ENCODE results near the gene MED14. TPM values are rescaled to one million over a fixed set of nuclear protein-coding genes. Genes with fewer than 3 reads are reported as not detected.

Gene MED14
- total RNA-seq, 4 donors from 2014 or later, result 12.6 to 125 (median 46.8) TPM

DNA sequence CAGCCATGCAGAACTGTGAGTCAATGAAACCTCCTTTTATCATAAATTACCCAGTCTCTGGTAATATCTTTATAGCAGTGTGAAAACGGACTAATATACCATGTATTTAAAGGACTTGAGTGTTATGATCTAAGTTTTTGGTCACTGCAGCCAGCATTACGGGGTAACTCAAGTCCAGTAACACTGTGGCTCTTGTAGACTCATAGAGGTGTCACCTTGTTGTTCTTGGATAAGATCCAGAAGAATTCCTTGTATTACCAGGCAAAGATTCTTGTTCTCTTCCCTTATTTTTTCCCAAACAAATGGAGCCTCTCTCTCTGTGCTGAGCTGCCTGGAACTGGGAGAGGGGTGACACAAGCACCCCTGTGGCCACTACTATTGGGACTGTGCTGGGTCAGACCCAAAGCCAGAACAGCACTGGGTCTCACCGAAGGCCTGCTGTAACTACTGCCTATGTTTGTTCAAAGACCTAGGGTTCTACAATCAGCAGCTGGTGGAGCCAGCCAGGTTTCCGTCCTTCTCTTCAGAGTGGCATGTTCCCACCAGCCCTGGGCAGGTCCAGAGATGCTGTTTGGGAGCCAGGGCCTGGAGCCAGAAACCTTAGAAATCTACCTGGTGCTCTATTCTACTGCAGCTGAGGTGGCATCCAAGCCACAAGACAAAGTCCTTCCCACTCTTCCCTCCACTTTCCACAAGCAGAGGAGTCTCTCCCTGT is 43.7 kb upstream of the MED14 start:
- intact Hi-C loops (cut with DNase I; ENCODE audit: low total_unique reads), result no loop called here
- TF ChIP-seq POLR2A (IDR thresholded peaks at IDR 0.05), result no peak
- TF ChIP-seq, protein P1, sequence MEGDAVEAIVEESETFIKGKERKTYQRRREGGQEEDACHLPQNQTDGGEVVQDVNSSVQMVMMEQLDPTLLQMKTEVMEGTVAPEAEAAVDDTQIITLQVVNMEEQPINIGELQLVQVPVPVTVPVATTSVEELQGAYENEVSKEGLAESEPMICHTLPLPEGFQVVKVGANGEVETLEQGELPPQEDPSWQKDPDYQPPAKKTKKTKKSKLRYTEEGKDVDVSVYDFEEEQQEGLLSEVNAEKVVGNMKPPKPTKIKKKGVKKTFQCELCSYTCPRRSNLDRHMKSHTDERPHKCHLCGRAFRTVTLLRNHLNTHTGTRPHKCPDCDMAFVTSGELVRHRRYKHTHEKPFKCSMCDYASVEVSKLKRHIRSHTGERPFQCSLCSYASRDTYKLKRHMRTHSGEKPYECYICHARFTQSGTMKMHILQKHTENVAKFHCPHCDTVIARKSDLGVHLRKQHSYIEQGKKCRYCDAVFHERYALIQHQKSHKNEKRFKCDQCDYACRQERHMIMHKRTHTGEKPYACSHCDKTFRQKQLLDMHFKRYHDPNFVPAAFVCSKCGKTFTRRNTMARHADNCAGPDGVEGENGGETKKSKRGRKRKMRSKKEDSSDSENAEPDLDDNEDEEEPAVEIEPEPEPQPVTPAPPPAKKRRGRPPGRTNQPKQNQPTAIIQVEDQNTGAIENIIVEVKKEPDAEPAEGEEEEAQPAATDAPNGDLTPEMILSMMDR (IDR thresholded peaks at IDR 0.05), result no peak
- DNase-seq, result no peak
- no peaks in the 10 kb centered on the region for H3K9me3 ChIP-seq
- no peaks in the 10 kb centered on the region for H3K36me3 ChIP-seq
- H3K4me1 ChIP-seq, result no peaks in the 10 kb centered on the region
- H3K4me3 ChIP-seq, result no peak overlapping the region
- no peak overlapping the region for H3K27ac ChIP-seq
- H3K27me3 ChIP-seq, result no peaks in the 10 kb centered on the region

- Histone ChIP-seq H3K9me3 (no peaks in the 10 kb centered on the region), H3K27ac (peak overlapping the region in 1 of 2 donors; percentile 2), H3K36me3 (no peaks in the 10 kb centered on the region), H3K4me3 (no peak overlapping the region), H3K27me3 (no peaks in the 10 kb centered on the region), H3K4me1 (no peaks in the 10 kb centered on the region)
- no peak for TF ChIP-seq POLR2A (IDR thresholded peaks at IDR 0.05)
- TF ChIP-seq, protein P1 (IDR thresholded peaks at IDR 0.05), result no peak
- peak in 1 of 2 donors; percentile 16 for DNase-seq
- intact Hi-C loops (cut with DNase I; ENCODE audit: low total_unique reads), result no loop called here
Observed at GRCh38 chrX:40773809-40774208, 38.5 kb upstream of the MED14 start.

DNA sequence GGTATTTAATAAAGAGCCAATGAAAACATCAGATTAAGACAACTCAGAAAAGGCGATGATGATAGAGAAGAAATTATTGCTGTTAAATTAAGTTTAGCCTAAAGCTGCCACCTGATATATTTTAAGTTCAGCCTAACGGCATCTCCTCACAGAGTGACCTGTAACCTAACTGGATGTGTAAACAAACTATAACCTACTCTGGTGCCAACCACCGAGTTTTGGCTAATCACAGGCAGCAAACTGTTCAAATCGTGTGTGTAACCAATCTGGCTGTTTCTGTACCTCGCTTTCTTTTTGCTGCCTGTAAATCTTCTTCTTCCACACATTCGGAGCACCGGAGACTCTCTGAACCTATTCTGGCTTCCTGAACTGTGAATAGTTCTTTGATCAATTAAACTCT is 37.8 kb upstream of the MED14 start:
- Histone ChIP-seq H3K36me3 (no peaks in the 10 kb centered on the region), H3K9me3 (no peaks in the 10 kb centered on the region), H3K27me3 (no peaks in the 10 kb centered on the region), H3K27ac (peak overlapping the region; percentile 2 to 30), H3K4me1 (no peaks in the 10 kb centered on the region), H3K4me3 (no peak overlapping the region)
- no peak for TF ChIP-seq POLR2A (IDR thresholded peaks at IDR 0.05)
- TF ChIP-seq, protein P1 (IDR thresholded peaks at IDR 0.05), result no peak
- no peak for DNase-seq
- intact Hi-C loops (cut with DNase I; ENCODE audit: low total_unique reads), result no loop called here

GRCh38 chrX:40772290-40772689 is 36.9 kb upstream of the MED14 start:
- H3K9me3 ChIP-seq, result no peaks in the 10 kb centered on the region
- H3K4me1 ChIP-seq, result no peaks in the 10 kb centered on the region
- no peak for DNase-seq
- TF ChIP-seq, protein P1 (IDR thresholded peaks at IDR 0.05), result no peak
- no peak for TF ChIP-seq POLR2A (IDR thresholded peaks at IDR 0.05)
- H3K27me3 ChIP-seq, result no peaks in the 10 kb centered on the region
- intact Hi-C loops (cut with DNase I; ENCODE audit: low total_unique reads), result no loop called here
- H3K36me3 ChIP-seq, result no peaks in the 10 kb centered on the region
- H3K4me3 ChIP-seq, result no peak overlapping the region
- no peak overlapping the region for H3K27ac ChIP-seq

- H3K4me1 ChIP-seq, result no peaks in the 10 kb centered on the region
- intact Hi-C loops (cut with DNase I; ENCODE audit: low total_unique reads), result no loop called here
- no peak for DNase-seq
Observed at GRCh38 chrX:40761762-40762161, 26.4 kb upstream of the MED14 start.

More at GRCh38 chrX:40761762-40762161, 26.4 kb upstream of the MED14 start:
- TF ChIP-seq, protein P1 (IDR thresholded peaks at IDR 0.05), result no peak
- TF ChIP-seq POLR2A (IDR thresholded peaks at IDR 0.05), result no peak
- H3K36me3 ChIP-seq, result no peaks in the 10 kb centered on the region
- no peaks in the 10 kb centered on the region for H3K9me3 ChIP-seq
- H3K4me3 ChIP-seq, result no peak overlapping the region
- H3K27ac ChIP-seq, result no peak overlapping the region
- H3K27me3 ChIP-seq, result no peaks in the 10 kb centered on the region
